HG03565 (cell line): ENCODE results near the gene NOL4.
"Not testable (repeated sequence)": the region's sequence is repeated elsewhere in the genome, so short reads cannot be mapped to it uniquely, and the experiment has no call there.

Experiments used
- ATAC-seq: cut with Tn5 transposase; IDR thresholded peaks from one replicate; pipeline ENCODE4 v1.9.1; 2021; ENCODE audit warnings: mild to moderate bottlenecking, moderate library complexity; ENCODE audit not compliant: unreplicated experiment

Gene NOL4, protein sequence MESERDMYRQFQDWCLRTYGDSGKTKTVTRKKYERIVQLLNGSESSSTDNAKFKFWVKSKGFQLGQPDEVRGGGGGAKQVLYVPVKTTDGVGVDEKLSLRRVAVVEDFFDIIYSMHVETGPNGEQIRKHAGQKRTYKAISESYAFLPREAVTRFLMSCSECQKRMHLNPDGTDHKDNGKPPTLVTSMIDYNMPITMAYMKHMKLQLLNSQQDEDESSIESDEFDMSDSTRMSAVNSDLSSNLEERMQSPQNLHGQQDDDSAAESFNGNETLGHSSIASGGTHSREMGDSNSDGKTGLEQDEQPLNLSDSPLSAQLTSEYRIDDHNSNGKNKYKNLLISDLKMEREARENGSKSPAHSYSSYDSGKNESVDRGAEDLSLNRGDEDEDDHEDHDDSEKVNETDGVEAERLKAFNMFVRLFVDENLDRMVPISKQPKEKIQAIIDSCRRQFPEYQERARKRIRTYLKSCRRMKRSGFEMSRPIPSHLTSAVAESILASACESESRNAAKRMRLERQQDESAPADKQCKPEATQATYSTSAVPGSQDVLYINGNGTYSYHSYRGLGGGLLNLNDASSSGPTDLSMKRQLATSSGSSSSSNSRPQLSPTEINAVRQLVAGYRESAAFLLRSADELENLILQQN

DNA sequence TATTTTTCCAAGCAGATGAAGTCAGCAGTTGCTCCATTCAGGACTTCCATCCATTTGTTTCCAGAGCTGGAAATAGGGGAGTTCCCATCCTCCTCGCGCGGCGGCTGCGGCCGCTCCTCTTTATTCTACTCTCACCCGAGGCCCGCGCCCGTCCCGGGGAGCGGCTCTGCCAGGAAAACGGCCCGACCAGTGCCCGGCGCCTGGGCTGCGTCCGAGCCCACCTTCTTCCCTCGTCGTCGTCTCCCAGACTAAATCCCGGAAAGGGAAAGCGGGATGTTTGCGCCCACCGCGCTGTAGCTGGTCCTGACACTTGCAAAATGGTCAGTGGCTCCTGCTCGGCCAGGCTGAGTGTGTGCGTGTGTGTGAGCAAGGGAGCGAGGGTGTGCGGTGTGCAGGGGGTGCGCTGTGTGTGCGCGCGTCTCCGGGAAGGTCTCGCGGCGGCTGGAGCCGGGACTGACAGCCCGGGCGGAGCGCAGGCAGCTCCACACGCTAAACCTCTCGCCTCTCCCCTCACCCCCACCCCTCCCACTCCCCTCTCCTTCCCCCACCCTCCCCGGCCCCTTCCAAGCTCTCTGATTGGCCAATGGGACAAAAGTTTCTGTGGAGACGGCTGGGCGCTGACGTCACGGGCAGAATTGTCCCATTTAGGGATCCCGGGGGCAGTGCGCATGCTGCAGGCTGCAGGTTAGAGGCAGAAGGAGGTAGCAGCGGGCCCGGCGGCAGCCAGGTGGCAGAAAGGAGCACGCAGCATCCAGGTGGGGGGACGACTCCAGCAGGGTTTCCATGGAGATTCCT, at the start of gene NOL4:
Gene NOL4, minus strand, starts transcription at position 491 of the 795 bp plus-strand sequence. CDS start 1,660 bp downstream, outside the sequence.
- ATAC-seq: no peak

DNA sequence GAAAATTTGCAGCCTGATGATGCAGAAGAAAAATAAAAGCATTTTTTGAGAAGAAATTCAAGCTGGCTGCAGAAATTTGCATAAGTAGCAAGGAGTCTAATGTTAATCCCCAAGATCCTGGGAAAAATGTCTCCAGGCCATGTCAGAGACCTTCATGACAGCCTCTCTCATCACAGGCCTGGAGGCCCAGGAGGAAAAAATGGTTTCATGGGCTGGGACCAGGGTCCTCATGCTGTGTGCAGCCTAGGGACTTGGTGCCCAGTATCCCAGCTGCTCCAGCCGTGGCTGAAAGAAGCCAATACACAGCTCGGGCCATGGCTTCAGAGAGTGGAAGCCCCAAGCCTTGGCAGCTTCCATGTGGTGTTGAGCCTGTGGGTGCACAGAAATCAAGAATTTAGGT, 41.3 kb upstream of the NOL4 start:
- ATAC-seq: not testable (repeated sequence)

DNA sequence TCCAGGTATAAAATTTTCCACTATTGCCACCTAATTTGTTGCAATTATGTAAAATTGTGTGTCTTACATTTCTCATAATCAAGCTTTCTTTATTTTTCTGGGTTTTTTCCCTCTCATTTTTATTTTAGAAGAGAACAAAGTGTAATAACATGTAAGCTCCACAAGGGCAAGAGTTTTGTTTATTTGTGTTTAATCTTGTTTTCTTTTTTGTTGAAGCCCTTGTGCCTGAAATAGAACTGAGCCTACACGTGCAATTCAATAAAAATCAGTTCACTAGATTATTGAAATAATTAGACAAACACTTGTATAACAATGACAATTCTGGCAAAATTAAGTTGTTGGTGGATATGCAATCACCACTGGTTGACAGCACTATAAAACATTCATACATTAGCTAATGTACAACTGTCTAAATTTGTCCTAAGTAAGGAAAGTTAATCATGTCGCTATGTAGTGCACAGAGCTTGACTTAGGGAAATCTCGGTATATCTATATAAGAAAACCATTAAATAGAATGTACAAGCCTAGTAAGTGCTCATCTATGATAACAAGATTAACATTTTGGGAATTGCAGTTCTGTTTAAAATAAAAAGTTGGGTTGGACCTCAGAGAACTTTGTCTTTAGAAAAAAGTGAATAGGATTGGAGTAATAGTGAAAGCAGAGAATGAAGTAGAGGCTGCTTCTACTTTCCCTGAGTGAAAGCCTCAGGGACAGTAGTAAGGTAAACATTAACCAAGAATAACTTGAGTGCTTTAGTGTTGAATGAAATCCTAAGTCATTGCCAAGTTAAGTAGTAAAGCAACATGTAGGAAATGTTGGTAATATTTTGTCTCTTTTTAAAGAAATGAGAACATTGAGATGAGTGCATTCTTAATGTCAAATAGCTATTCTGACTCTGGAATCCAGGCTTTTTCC, 37.4 kb upstream of the NOL4 start:
- no peak for ATAC-seq

DNA sequence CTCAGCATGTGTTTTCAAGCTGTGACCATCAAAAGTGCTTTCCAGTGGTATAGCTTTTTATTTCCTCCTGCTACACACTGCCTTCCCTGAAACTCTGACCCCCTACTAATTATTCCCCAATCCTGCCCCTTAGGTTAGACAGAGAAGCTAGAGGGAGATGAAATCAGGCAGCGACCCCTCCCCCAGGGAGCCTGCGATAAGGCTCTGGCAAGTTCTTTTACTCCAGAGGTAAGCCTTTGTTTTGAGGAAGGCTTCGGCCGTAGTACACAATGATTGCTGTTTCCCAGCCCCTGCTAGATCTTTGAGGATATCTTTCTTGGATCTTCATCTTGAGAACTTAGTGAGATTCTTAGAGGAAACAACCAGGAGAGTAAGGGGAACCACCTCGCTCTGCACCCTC, 33.5 kb upstream of the NOL4 start:
- no peak for ATAC-seq

DNA sequence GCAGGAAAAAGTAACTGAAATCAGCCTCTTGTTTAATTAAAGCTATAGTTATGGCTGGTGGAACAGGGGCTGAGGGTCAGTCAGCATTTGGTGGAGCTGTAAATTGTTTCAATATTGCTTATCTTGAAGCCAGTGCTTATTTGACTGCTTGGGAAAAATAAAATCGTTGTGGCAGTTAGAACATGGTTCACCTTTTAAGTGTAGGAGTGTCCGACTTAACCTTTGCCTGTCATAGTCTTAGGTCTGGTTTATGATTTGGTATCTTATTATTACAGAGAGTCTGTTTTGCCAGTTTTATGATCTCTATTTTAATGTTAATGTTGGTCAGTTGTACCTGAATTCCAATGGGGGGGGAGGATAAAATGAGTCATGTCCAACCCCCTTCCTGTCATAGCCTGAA, 27.2 kb upstream of the NOL4 start:
- ATAC-seq: no peak

DNA sequence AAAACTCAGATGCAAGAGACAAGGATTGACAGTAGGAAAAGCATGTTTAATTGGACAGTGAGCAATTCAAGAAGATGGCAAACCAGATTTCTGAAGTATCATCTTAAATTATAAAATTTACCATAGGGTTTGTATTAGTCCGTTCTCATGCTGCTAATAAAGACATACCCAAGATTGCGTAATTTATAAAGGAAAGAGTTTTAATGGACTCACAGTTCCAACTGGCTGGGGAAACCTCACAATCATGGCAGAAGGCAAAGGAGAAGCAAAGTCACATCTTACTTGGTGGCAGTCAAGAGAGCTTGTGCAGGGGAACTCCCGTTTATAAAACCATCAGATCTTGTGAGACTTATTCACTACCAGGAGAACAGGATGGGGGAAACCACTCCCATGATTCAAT, 24.0 kb upstream of the NOL4 start:
- ATAC-seq: no peak

DNA sequence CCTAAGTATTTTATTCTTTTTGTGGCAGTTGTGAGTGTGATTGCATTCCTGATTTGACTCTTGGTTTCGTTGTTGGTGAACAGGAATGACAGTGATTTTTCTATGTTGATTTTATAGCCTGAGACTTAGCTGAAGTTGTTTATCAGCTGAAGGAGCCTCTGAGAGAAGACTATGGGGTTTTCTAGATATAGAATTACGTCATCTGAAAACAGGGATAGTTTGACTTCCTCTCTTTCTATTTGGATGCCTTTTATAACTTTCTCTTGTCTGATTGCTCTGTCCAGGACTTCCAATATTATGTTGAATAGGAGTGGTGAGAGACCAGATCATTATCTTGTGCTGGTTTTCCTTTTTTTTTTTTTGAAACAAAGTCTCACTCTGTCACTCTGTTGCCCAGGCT, 18.0 kb upstream of the NOL4 start:
- no peak for ATAC-seq

DNA sequence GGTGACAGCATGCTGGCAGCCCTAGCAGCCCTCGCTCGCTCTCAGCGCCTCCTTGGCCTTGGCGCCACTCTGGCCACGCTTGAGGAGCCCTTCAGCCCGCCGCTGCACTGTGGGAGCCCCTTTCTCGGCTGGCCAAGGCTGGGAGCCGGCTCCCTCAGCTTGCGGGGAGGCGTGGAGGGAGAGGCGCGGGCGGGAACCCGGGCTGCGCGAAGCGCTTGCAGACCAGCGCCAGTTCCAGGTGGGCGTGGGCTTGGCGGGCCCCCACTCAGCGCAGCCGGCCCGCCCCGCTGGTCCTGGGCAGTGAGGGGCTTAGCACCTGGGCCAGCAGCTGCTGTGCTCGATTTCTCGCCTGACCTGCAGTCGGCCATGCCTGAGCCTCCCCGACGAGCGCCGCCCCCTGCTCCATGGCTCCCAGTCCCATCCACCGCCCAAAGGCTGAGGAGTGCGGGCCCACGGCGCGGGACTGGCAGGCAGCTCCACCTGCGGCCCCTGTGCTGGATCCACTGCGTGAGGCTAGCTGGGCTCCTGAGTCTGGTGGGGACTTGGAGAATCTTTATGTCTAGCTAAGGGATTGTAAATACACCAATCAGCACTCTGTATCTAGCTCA, 9.2 kb upstream of the NOL4 start:
- not testable (repeated sequence) for ATAC-seq

DNA sequence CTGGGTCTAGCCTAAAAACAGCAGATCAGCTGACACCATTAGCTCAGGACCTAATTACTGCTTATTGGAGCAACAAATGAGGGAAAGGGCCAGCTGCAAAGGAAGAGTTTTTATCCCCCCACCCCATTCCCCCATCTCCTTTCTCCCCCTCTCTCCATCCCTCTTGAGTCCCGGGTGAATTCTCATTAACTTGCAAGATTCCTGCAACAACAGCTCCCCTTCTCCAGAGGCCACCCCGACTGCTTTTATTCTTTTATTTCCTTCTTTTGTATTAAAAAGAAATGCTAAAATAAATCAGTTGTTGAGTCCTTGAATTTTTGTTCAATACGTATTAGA, 473 bp upstream of the NOL4 start:
- ATAC-seq: no peak

DNA sequence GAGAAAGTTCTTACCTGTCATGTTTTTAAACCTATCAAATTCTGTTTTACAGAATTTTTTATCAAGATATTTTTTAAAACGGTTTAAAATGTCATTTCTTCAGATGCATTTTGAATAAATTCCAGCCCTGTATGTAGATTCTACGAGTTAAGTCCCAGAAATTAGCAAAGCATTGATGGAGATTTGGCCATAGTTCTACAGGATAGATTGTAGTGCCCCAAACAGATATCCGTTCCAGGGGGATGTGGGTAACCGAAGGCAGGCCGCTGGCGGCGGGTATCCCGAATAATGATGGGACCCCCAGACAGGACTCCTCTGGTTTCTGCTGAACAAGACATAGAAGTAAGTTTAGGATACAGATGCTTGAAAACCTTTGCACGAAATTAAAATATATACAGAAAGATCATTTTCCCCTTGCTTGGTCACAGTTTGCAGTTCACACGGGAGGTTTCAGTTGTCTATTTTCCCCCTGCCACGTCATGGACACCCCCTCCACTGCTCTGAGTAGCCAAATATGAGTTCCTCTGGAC, 755 bp downstream of the NOL4 start:
- ATAC-seq: no peak

DNA sequence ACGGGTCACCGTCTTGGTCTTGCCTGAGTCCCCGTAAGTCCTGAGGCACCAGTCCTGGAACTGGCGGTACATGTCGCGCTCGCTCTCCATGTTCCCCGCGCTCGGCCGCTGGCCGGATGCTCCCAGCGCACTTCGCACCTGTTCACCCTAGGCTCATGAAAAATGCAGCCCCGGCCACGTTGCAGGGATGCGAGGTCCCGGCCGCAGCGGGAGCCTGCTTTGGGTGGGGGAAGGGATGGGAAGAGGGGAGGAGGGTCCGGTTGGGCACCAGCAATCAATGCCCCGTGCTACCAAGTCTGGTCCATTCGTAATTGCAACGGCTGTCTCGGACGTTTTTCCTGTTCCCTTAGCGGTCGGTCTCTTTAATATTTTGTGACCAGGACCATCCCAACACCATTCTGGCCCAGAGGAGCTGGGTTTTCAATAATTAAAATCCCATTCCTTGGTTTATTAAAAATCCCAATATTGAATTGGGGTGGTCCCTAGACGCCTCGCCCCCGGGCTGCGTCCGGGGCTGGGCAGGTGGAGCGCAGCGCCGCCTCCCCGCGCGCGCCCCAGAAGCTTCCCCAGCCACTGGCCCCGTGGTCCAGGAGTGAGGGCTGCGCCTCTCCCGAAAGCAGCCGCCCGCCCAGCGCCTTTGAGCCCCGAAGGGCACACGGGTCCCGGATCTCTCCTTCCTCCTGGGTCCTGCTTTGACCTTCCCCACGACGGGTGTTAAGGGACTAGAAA, 1.4 kb downstream of the NOL4 start:
- ATAC-seq: no peak

DNA sequence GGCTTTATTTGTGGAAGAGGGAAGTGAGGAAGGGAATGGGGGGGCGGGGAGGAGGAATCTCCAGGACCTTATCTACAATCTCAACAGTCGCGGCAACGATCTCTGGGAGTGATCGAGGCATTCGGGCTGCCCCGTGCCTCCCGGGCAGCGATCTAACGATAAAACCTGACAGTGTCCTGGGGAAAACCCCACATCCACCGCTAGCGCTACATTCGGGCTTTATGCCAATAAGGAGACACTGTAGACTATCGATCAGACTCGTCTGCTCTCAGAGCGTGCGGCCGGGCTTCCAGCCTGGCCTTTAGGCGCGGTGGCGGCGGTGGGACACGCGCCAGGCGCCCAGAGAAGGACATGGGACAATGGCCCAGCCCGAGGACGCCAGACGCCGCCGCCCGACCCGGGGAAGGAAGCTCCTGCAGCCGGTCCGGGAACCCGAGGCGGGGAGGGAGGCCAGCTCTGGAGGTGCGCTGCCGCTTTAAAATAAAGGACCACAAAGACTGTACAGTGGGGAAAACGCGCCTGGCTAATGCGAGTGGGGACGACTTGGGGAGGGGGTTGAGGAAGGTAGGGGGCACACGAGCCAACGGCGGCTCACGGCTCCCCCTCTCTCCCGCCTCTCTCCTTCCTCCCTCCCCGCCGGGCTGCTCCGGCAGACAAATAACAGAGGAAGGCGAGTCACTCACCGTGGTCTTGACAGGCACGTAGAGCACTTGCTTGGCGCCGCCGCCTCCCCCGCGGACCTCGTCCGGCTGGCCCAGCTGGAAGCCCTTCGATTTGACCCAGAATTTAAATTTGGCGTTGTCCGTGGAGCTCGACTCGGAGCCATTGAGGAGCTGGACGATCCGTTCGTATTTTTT, 2.2 kb downstream of the NOL4 start:
- peak; percentile 44 for ATAC-seq

DNA sequence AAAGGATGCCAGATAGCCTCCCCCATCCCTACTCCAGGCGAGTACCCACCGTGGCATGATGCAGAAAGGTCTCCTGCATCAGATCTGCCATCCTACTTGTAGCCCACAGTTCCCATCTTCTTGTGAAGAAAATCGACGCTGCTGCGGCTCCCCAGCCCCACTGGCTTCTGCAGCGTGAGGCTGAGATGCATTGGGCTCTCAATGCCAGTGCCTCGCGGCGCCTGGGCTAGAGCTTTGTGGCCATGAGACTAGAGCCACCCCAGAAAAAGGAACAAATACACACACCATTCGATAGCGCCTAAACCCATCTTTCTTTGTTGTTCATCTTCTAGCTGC, 2.8 kb downstream of the NOL4 start:
- no peak for ATAC-seq

DNA sequence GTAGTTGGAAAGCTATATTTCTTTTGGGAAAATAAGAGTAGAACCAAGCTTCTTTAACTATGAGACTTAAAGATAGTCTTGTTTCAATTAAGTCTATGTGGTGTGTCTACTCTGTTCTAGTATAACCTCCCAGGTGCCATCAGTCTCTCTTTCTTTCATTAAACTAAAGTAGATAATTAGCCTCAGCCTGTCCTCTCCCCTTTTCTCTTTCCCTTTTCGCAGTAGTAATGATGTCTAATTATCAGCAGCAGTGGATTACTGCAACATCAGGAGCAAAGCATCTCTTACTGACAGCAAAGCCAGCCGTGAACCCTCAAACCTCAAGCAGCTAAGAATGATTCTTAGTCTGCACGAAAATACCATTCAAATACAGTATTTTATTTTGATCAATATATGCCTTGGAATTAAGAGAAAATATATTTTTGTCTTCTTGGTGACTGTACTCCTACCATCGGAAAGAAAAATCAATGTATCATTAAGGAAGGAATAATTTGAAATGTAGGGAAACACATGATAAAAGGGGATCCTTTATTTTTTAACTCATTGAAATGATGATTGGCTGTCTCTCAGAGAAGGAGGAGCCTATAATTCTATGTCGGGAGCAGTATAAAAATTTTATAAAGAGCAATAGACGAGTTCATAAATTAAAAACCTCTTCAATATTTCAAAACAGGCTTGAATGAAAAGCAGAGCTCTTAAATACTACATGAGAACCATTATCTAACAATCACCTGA, 4.5 kb downstream of the NOL4 start:
- ATAC-seq: no peak

DNA sequence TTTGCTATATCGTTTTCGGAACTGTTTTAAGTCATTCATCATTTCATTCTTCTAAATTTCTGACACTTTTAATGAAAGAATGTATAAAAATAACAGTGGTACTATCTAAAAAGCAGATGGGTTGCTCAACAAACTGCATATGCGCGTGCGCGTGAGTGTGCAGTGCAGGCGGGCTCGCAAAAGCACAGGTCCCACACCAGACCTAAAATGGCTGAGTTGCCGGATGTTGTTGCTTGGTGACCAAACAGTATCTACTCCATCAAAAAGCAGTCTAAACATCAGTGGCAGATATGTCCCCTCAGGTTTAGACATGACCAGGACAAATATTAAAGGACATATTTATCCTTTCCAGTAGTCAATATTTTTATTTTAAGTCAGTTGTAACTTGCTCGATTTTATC, 5.1 kb downstream of the NOL4 start:
- ATAC-seq: no peak

DNA sequence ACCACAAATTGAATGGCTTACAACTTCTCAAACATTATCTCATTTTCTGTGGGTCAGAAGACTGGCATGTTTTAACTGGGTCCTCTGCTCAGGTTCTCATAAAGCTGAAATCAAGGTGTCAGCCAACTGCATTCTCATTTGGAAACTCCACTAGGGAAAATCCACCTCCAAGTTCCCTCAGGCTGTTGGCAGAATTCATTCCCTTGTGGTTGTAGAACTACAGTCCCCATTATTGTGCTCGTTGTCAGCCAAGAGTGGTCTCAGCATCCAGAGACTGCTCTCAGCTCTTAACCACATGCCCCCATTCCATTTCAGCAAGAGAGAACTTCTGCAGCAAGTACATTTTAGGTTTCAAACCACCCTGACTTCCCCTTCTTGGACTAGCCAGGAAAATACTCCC, 12.2 kb downstream of the NOL4 start:
- no peak for ATAC-seq

DNA sequence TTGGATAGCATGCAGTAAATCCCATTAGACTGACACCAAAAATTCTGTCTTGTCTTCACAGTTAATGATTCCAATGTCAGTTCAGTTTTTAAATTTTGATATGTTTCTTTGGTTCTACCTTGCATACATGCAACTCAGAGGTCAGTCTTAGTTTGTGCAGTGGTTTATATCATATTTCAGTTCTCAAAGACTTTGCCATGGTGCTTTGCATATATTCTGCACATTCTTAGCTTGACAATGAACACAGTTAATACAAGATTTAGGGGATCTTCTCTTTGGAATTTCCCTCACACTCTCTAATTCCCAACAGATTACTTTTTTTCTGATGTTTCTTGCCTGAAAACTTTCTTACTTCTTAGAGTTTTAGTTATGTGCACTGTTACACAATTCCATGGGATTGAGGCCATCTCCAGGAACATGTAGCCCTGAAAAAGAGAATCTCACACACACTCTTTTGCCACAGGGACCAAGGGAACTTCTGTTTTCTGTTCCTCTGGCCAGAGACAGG, 17.3 kb downstream of the NOL4 start:
- ATAC-seq: no peak

DNA sequence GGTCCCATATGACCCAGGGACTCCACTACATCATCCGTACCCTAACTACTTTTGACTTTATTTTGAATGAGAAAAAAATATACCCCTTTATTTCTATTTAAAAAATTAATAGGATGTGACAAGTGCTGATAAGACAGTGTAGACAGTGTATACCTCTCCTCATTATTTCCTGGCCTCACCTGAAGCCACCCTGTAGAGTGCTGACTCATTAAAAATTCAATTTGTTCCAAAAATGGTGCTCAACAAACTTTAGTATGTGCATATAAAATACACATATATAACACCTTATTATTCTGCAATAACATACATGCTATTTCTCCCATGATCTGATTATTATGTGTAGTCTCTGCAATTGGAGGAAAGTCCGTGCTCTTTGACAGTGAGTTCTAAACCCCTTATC, 20.8 kb downstream of the NOL4 start:
- no peak for ATAC-seq
